NT2/D1 (cell line): Measurements from ENCODE around the gene RPAIN.

Experiments used
- SUZ12 ChIP-seq: IDR thresholded peaks from 2 replicates; pipeline ENCODE4 v1.6.1; 2011; ENCODE audit not compliant: insufficient read length, insufficient read depth; ENCODE audit errors: extremely low read depth
- YY1 ChIP-seq: IDR thresholded peaks from 2 replicates; pipeline ENCODE4 v1.6.1; 2011; ENCODE audit not compliant: insufficient read length, insufficient read depth
- ZNF274 ChIP-seq: IDR thresholded peaks from 2 replicates; pipeline ENCODE4 v1.6.1; 2011; ENCODE audit warnings: mild to moderate bottlenecking, low read depth, low read length

DNA sequence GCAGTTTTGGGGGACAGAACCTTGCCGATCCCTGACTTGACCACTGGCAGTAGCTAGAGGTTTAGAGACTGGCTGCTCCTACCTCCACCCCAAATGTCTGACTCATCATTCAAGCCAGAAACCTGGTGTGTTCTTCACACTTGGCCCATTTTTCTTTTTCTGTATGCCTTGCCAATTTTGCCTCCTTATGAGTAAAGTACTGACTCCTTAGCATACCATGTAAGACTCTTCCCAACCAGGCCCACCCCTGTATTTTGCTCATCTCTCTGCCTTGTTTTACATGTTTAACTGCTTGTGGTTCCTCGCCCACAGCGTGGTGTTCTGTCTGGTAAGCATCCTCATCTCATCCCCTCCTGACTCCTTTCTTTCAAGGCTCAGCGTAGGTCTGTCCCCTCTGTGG, 38.4 kb upstream of the RPAIN start:
- TF ChIP-seq YY1 = no peak
- no peak for TF ChIP-seq ZNF274
- TF ChIP-seq SUZ12 = no peak
